RWPE1 (cell line): ENCODE data around the gene VN1R2.
"Not testable (repeated sequence)": the region's sequence is repeated elsewhere in the genome, so short reads cannot be mapped to it uniquely, and the experiment has no call there.

Experiments used
- CTCF ChIA-PET: fragments of 350-600 bp; sonication (Branson Sonifier 250); formaldehyde crosslinking; extraction: SDS; loops from one replicate; lab custom pipeline; 2021; lab: Yijun Ruan, JAX
- POLR2A ChIA-PET: fragments of 400-600 bp; formaldehyde crosslinking; extraction: SDS; loops from one replicate; lab custom pipeline; 2020; ENCODE audit warnings: antibody characterized with exemption; ENCODE audit not compliant: low non-redundant PET; lab: Yijun Ruan, JAX
- DNase-seq: peaks from one replicate; pipeline ENCODE4 v3.0.0; 2012; ENCODE audit warnings: low spot score
- H3K27ac ChIP-seq: fragments of 450-650 bp; 2 replicates; pipeline ENCODE4 v1.5.1; 2017
- TF ChIP-seq, protein P1 (sequence below): fragments of 450-650 bp; conservative IDR thresholded peaks from 2 replicates; pipeline ENCODE4 v1.5.1; 2017; ENCODE audit warnings: low read depth, mild to moderate bottlenecking

Gene VN1R2, protein sequence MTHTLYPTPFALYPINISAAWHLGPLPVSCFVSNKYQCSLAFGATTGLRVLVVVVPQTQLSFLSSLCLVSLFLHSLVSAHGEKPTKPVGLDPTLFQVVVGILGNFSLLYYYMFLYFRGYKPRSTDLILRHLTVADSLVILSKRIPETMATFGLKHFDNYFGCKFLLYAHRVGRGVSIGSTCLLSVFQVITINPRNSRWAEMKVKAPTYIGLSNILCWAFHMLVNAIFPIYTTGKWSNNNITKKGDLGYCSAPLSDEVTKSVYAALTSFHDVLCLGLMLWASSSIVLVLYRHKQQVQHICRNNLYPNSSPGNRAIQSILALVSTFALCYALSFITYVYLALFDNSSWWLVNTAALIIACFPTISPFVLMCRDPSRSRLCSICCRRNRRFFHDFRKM

DNA sequence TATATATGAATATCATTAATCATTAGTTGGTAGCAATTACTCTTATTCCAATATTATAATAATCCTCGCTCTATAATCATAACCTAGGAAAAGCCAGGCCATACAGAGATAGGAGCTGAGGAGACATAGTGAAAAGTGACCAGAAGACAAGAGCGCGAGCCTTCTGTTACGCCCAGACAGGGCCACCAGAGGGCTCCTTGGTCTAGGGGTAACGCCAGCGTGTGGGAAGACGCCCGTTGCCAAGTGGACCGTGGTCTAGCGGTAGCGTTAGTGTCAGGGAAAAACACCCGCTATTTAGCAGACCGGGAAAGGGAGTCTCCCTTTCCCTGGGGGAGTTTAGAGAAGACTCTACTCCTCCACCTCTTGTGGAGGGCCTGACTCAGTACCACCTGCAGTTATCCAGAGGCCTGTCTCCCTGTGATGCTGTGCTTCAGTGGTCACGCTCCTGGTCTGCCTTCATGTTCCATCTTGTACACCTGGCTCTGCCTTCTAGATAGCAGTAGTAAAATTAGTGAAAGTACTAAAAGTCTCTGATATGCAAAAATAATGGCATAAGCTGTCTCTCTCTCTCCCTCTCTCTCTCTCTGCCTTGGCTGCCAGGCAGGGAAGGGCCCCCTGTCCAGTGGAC, at the start of gene VN1R2:
Gene VN1R2 (plus strand): TSS at position 578 of the 628 bp plus-strand sequence. CDS start 84 bp downstream, outside the sequence.
- CTCF ChIA-PET = interaction anchor here (0.7 kb wide), 2 partner anchors 77 to 283 kb away, joined by 3 to 6 read pairs; no protein-coding TSS in a partner anchor
- H3K27ac ChIP-seq, DNase-seq, POLR2A ChIA-PET: not testable (repeated sequence)

DNA sequence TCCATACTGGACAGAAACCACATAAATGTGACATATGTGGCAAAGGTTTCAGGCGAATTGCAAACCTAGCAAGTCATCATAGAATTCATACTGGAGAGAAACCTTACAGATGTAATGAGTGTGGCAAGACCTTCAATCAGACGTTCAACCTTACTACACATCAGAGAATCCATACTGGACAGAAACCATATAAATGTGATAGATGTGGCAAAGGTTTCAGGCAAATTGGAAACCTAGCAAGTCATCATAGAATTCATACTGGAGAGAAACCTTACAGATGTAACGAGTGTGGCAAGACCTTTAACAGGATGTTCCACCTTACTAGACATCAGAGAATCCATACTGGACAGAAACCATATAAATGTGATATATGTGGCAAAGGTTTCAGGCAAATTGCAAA, 46.5 kb upstream of the VN1R2 start:
- CTCF ChIA-PET, H3K27ac ChIP-seq, POLR2A ChIA-PET, DNase-seq: not testable (repeated sequence)

DNA sequence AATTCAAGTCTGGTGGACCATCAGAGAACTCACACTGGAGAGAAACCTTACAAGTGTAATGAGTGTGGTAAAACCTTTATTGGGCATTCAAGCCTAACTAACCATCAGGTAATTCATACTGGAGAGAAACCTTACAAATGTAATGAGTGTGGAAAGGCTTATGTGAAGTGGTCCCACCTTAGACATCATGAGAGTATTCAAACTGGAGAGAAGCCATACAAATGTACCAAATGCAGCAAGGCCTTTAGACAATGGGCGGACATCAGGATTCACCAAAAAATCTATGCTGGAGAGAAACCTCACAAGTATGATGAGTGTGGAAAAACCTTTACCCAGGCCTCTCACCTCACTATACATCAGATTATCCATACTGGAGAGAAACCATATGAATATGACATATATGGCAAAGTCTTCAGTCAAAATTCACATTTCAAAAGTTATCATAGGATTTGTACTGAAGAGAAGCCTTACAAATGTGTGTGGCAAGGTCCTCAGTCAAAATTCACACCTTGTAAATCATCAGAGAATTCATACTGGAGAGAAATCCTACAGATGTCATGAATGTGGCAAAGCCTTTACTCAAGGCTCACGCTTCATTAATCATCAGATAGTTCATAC, 45.3 kb upstream of the VN1R2 start:
- DNase-seq = no peak
- ChIA-PET POLR2A (no interaction called here), CTCF (no interaction called here)
- TF ChIP-seq, protein P1, sequence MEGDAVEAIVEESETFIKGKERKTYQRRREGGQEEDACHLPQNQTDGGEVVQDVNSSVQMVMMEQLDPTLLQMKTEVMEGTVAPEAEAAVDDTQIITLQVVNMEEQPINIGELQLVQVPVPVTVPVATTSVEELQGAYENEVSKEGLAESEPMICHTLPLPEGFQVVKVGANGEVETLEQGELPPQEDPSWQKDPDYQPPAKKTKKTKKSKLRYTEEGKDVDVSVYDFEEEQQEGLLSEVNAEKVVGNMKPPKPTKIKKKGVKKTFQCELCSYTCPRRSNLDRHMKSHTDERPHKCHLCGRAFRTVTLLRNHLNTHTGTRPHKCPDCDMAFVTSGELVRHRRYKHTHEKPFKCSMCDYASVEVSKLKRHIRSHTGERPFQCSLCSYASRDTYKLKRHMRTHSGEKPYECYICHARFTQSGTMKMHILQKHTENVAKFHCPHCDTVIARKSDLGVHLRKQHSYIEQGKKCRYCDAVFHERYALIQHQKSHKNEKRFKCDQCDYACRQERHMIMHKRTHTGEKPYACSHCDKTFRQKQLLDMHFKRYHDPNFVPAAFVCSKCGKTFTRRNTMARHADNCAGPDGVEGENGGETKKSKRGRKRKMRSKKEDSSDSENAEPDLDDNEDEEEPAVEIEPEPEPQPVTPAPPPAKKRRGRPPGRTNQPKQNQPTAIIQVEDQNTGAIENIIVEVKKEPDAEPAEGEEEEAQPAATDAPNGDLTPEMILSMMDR = no peak
- H3K27ac ChIP-seq = no peak overlapping the region

DNA sequence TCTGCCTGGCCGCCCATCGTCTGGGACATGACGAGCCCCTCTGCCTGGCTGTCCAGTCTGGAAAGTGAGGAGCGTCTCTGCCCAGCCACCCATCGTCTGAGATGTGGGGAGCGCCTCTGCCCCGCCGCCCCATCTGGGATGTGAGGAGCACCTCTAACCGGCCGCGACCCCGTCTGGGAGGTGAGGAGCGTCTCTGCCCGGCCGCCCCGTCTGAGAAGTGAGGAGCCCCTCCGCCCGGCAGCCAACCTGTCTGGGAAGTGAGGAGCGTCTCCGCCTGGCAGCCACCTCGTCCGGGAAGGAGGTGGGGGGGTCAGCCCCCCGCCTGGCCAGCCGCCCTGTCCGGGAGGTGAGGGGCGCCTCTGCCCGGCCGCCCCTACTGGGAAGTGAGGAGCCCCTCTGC, 35.4 kb upstream of the VN1R2 start:
- DNase-seq, H3K27ac ChIP-seq, POLR2A ChIA-PET, CTCF ChIA-PET: not testable (repeated sequence)

DNA sequence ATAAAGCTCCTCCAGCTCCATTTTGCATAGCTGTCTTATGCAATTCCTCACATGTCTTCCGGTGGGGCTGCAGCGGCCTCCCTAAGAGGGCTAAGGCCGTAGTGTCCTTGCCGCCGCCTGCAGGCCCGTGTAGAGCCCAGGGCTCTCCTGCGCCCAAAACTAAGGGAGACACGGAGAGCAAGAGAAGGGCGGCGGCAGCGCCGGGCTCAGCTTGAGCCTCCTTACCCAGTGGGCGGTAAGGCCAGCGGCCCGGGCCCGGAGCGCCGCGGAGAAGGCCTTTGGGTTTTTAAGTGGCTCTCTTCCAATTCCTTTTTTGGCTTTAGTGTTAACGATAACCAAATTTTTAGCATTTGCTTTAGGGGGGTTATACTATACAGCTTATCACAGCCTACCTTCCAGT, 33.5 kb upstream of the VN1R2 start:
- ChIA-PET CTCF (no interaction called here), POLR2A (no interaction called here)
- H3K27ac ChIP-seq = no peak overlapping the region
- TF ChIP-seq, protein P1 = no peak
- DNase-seq = no peak

DNA sequence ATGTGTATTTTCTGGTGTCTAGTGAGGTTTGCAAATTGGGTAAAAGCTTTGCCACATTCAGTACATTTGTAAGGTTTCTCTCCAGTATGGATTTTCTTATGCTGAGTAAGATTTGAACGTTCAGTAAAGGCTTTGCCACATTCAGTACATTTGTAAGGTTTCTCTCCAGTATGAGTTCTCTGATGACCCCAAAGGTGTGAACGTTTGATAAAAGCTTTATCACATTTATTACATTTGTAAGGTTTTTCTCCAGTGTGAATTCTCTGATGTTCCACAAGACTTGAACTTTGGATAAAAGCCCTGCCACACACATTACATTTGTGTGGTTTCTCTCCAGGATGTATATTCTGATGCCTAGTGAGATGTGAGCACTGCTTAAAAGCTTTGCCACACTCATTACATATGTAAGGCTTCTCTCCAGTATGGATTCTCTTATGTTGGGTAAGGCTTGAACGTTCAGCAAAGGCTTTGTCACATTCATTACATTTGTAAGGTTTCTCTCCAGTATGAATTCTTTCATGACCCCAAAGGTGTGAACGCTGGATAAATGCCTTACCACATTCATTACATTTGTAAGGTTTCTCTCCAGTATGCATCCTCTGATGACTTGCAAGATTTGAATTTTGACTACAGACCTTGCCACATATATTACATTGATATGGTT, 20.8 kb upstream of the VN1R2 start:
- no peak overlapping the region for H3K27ac ChIP-seq
- DNase-seq = no peak
- TF ChIP-seq, protein P1 = no peak
- ChIA-PET POLR2A (no interaction called here), CTCF (interaction anchor here (0.7 kb wide), 1 partner anchor 50 kb away, joined by 6 read pairs; no protein-coding TSS in a partner anchor)

DNA sequence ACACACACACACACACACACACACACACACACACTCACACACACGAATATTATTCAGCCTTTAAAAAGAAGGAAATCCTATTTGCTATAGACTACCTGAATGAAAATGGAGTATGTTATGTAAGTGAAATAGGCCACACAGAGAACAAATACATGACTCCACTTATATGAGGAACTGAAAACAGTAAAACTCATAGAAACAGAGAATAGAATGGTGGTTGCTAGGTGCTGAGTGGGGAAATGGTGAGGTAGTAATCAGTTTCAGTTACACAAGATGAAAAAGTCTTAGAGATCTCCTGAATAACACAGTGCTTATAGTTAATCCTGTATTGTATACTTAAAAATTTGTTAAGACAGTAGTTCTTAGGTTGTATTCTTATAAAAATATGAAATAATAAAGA, 11.6 kb upstream of the VN1R2 start:
- TF ChIP-seq, protein P1 = no peak
- ChIA-PET POLR2A (no interaction called here), CTCF (no interaction called here)
- DNase-seq = no peak
- H3K27ac ChIP-seq = no peak overlapping the region
